ENCODE measurements around the gene PPP2R1A. TPM values are rescaled to one million over a fixed set of nuclear protein-coding genes. Genes with fewer than 3 reads are reported as not detected.

Gene PPP2R1A
- total RNA-seq, 1 experiment from 2014 or later = 266 TPM

- H3K27ac ChIP-seq (ENCODE audit: low read depth, low read length) = no peak overlapping the region
- H2AFZ ChIP-seq (ENCODE audit: low read depth, low read length, poor library complexity, severe bottlenecking) = no peak overlapping the region
- peaks cover 0 to 10% of the 10 kb centered on the region in 2 experiments; a peak in 2 of 4 replicates for H3K4me1 ChIP-seq (ENCODE audit: control insufficient read depth in 1 of 2, insufficient read depth in 2 of 2, low read length in 2 of 2)
- ATAC-seq (no peak), DNase-seq (ENCODE audit: low read depth, low spot score) (no peak)
- no peaks in the 10 kb centered on the region for H3K27me3 ChIP-seq (ENCODE audit: insufficient read depth, low read length)
- H3K79me2 ChIP-seq (ENCODE audit: insufficient read depth, low read length) = peaks cover 85% of the 10 kb centered on the region
- no peaks in the 10 kb centered on the region for H4K20me1 ChIP-seq (ENCODE audit: insufficient read depth)
- H3K4me2 ChIP-seq (ENCODE audit: low read length) = no peak overlapping the region
- ChIA-PET POLR2A (no interaction called here), RAD21 (ENCODE audit: low non-redundant PET in 1 of 2, low total read pairs in 2 of 2, uncharacterized antibody in 2 of 2, unreplicated experiment in 2 of 2) (no interaction called here), CTCF (no interaction called here)
- TF ChIP-seq CTCF (IDR thresholded peaks at IDR 0.05 in 2 of 3, conservative IDR thresholded peaks at IDR 0.05 in 1 of 3; ENCODE audit: borderline replicate concordance in 1 of 3, insufficient read depth in 1 of 3, low read depth in 2 of 3, low read length in 2 of 3) = no peak
- TF ChIP-seq REST (IDR thresholded peaks at IDR 0.05; ENCODE audit: low read depth) = no peak
- no peak for TF ChIP-seq FOSL1 (IDR thresholded peaks at IDR 0.05; ENCODE audit: low read depth)
- no peak for TF ChIP-seq YY1 (IDR thresholded peaks at IDR 0.05; ENCODE audit: extremely low read depth, insufficient replicate concordance, low read depth, low read length)
- no peak for TF ChIP-seq ZNF274 (IDR thresholded peaks at IDR 0.05; ENCODE audit: low read depth, low read length)
- BruUV-seq (replicated peaks) = no TSS peak
- intact Hi-C loops (cut with micrococcal nuclease) = no loop called here
- H3K9ac ChIP-seq (ENCODE audit: low read length) = no peak overlapping the region
- no peak overlapping the region for H3K4me3 ChIP-seq (replicated peaks in 1 of 2; ENCODE audit: low read depth in 1 of 2, low read length in 2 of 2)
- H3K9me3 ChIP-seq (ENCODE audit: control insufficient read depth in 1 of 2, insufficient read depth in 1 of 2, low read depth in 1 of 2, low read length in 2 of 2) = peaks cover 5 to 31% of the 10 kb centered on the region in 2 experiments; a peak in 2 of 4 replicates
- peaks cover 0 to 23% of the 10 kb centered on the region in 2 experiments; a peak in 2 of 4 replicates for H3K36me3 ChIP-seq (ENCODE audit: control insufficient read depth in 1 of 2, insufficient read depth in 2 of 2, low read length in 2 of 2)
- no peaks in the 10 kb centered on the region for H3K9me2 ChIP-seq (ENCODE audit: insufficient read depth)
Measured at GRCh38 chr19:52273301-52273700, 83.4 kb downstream of the PPP2R1A start.
